PFSK-1 (cell line): ENCODE data around the gene GHR.

Experiments used
- FOXP2 ChIP-seq: optimal IDR thresholded peaks from 2 replicates; pipeline ENCODE3; 2011; ENCODE audit warnings: borderline replicate concordance, control low read depth, inconsistent platforms; ENCODE audit not compliant: insufficient read depth; ENCODE audit errors: extremely low read length, extremely low read depth
- POLR2AphosphoS5 ChIP-seq: IDR thresholded peaks from 2 replicates; pipeline ENCODE4 v1.6.1; 2012; ENCODE audit warnings: low read depth, mild to moderate bottlenecking, control low read depth, low read length, moderate library complexity
- SIN3A ChIP-seq: IDR thresholded peaks from 2 replicates; pipeline ENCODE4 v1.6.1; 2012; ENCODE audit warnings: mild to moderate bottlenecking, low read length, moderate library complexity, borderline replicate concordance; ENCODE audit not compliant: insufficient read depth
- TAF1 ChIP-seq: IDR thresholded peaks from 2 replicates; pipeline ENCODE4 v1.6.1; 2012; ENCODE audit warnings: low read length, control low read depth, borderline replicate concordance; ENCODE audit not compliant: insufficient read depth
- TF ChIP-seq, protein P1 (sequence below), 2 experiments: IDR thresholded peaks; 2 replicates each; pipeline versions ENCODE4 v1.6.1 to v1.8.0; 2011 to 2012; ENCODE audit warnings: low read depth in 2 of 2, low read length in 2 of 2, control low read depth in 1 of 2, inconsistent platforms in 1 of 2, mild to moderate bottlenecking in 1 of 2, moderate library complexity in 1 of 2; ENCODE audit not compliant: insufficient read depth in 1 of 2

The GHR gene

DNA sequence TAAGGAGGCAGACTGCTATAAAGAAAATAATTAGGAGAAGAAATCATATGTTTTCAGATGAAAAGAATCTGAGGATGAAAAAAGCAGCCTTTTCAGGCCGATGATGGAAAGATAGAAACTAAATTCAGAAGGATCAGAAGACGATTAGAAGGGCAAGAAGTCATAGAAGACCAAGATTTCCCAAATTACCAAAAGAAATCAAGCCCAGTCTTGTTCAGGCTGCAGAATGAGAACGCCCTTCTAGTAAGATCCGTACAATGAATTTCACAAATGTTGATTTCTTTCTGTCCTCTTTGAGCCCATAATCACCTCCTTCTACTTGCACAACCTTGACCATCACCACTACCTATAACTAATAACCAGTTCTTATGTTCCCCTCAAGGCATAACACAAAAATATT is 218.8 kb downstream of the GHR start:
- TF ChIP-seq, protein P1, sequence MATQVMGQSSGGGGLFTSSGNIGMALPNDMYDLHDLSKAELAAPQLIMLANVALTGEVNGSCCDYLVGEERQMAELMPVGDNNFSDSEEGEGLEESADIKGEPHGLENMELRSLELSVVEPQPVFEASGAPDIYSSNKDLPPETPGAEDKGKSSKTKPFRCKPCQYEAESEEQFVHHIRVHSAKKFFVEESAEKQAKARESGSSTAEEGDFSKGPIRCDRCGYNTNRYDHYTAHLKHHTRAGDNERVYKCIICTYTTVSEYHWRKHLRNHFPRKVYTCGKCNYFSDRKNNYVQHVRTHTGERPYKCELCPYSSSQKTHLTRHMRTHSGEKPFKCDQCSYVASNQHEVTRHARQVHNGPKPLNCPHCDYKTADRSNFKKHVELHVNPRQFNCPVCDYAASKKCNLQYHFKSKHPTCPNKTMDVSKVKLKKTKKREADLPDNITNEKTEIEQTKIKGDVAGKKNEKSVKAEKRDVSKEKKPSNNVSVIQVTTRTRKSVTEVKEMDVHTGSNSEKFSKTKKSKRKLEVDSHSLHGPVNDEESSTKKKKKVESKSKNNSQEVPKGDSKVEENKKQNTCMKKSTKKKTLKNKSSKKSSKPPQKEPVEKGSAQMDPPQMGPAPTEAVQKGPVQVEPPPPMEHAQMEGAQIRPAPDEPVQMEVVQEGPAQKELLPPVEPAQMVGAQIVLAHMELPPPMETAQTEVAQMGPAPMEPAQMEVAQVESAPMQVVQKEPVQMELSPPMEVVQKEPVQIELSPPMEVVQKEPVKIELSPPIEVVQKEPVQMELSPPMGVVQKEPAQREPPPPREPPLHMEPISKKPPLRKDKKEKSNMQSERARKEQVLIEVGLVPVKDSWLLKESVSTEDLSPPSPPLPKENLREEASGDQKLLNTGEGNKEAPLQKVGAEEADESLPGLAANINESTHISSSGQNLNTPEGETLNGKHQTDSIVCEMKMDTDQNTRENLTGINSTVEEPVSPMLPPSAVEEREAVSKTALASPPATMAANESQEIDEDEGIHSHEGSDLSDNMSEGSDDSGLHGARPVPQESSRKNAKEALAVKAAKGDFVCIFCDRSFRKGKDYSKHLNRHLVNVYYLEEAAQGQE (IDR thresholded peaks at IDR 0.05; ENCODE audit: insufficient read depth in 1 of 2, low read depth in 2 of 2, low read length in 2 of 2), result no peak
- TF ChIP-seq TAF1, result no peak
- no peak for TF ChIP-seq POLR2AphosphoS5
- TF ChIP-seq SIN3A, result no peak
- TF ChIP-seq FOXP2, result no peak

DNA sequence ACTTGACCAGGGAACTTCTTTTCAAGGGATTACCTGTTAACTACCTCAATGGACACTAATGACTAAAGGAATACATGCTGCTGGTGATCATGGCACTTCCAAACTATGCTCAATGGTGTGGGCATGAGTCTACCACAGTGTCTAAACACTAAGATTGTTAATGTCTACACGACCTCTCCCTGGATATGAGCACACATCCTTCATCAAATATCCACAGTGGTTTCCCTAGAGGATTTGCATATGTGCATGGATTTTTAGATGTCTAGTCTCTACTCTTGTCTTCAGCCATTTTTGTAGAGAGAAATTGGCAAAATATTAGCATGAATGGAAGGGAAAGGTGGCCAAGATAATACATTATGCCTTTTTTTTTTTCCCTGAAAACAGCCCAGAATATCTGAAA is 220.1 kb downstream of the GHR start:
- TF ChIP-seq, protein P1 (IDR thresholded peaks at IDR 0.05; ENCODE audit: insufficient read depth in 1 of 2, low read depth in 2 of 2, low read length in 2 of 2), result no peak

DNA sequence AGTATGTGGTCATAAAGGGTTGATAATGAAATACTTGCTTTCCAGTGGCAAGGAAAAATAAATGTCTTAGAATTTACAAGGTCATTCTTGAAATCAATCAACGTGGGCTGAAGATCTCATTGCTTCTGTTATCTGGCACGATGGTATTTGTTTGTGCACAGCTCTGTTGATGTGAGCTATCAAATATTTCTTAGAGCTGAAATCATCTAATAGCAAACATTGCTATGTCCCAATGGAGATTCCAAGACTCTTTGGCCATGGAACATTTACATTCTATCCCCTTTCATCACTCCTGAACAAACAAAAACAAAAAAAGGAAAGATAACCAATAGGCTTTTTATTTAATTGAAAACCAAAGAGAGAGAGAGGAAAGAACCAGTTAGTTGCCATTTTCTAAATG is 221.9 kb downstream of the GHR start:
- TF ChIP-seq POLR2AphosphoS5, result no peak
- no peak for TF ChIP-seq FOXP2
- no peak for TF ChIP-seq SIN3A
- TF ChIP-seq, protein P1 (IDR thresholded peaks at IDR 0.05; ENCODE audit: insufficient read depth in 1 of 2, low read depth in 2 of 2, low read length in 2 of 2), result no peak
- no peak for TF ChIP-seq TAF1

DNA sequence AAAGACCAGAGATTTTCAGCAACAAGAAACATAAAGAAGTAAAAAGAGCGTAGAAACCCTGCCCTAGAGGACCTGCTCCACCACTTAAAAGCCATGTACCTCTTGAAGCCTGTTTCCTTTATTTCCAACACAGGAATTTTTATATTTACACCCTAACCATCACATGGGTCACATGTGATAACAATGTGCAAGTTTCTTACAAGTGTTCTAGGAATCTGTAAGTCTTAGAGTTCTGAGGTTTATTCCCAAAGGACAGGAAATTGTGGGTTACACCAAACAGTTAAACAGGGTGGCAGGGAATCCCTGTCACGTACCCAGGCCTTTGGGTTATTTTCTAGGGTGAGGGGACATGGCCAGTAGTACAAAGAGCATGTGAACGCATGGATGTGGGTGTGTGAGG is 224.8 kb downstream of the GHR start:
- TF ChIP-seq, protein P1 (IDR thresholded peaks at IDR 0.05; ENCODE audit: insufficient read depth in 1 of 2, low read depth in 2 of 2, low read length in 2 of 2), result no peak

DNA sequence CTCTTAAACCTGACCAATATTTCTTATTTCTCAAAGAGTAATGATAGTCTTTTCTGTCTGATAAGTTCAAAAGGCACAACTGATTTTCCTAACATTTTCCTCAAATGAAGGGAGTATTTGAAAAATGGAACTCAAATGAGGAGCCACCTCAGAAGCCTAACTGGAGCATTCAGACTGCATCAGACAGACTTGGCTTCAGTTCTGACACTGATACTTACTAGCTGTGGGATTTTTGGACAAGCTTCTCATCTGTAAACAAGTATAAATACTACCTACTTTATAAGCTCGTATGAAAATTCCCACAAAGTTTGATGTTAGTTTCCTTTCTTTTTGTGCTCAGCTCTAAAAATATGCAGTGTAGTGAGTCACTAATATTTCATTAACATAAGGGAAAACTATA is 225.7 kb downstream of the GHR start:
- TF ChIP-seq FOXP2 (no peak), TAF1 (no peak), SIN3A (no peak), POLR2AphosphoS5 (no peak)
- TF ChIP-seq, protein P1 (IDR thresholded peaks at IDR 0.05; ENCODE audit: insufficient read depth in 1 of 2, low read depth in 2 of 2, low read length in 2 of 2), result no peak
